ENCODE measurements around the gene NCLN.
"Not testable (repeated sequence)": the region's sequence is repeated elsewhere in the genome, so short reads cannot be mapped to it uniquely, and the experiment has no call there.

Gene NCLN

DNA sequence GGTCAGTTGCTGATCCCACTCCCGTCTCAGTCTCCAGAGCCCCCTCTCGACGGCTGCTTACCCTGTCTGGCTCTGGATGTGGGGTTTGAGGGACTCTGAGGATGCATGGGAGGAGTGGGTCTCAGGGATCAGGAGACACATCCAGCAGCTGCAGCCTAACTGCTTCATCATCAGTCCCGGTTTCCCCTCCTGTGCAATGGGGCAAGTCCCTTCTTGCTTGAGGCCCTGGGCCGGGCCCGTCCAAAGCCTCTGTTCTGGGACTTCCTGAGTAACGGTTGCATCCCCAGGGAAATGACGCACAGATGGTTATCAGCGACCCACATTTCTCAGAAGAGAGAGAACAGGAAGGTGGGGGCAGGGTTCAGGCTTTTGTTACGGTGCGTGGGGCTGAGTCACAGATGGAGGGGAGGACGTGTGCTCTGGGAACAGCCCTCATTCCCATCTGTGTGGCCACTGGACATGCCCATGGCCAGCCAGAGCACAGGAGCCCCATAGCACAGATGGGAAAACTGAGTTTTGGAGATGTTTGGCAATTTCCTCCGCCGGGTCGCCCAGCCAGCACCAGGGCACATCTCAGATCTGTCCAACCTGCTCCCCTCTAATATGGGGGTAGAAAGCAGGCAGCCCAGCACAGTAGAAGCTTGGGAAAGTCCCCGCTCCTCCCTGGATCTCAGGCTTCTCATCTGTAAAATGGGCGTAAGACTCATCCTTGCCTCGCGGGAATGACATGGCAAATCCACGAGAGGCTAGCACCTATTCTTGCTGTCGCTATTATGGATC, 30.6 kb upstream of the NCLN start:
- DNase-seq (ENCODE audit: low read depth): peak; percentile 100

GRCh38 chr19:3157096-3157845, 28.5 kb upstream of the NCLN start:
- no peak for DNase-seq (ENCODE audit: low read depth)

DNA sequence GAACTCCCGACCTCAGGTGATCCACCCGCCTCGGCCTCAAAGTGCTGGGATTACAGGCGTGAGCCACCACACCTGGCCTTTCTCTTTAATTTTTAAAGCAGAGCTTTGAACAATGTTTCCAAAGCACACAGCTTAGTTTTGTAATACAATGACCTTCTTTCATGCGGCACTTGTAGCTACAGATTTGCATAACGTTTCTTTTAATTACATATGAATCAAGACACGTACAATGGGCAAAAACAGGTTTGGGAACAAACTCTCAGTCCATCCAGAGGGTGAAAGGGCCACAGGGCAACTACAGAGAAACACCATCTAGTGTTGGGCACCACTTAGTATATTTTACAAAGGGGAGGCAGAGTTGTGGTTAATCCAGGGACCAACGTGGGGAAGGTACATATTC, 26.2 kb upstream of the NCLN start:
- no peak for DNase-seq (ENCODE audit: low read depth)

DNA sequence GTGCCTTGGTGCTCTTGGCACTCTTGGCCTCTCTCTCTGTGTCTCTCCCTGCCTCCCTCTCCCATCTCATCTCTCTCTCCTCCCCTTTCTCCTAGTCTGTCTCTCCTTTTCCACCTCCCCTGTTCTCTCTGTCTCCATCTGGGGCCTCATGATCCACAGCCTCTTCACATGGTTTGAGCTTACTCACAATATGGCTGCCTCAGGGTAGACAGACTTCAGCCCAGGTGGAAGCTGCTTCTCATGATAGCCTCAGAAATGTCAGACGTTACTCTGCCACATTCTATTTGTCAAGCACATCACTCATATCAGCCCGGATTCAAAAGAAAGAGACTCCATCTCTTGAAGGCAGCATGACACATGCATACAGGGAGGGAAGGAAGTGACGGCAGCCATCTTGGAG, 25.5 kb upstream of the NCLN start:
- DNase-seq (ENCODE audit: low read depth): no peak

GRCh38 chr19:3161453-3161852, 24.3 kb upstream of the NCLN start:
- DNase-seq (ENCODE audit: low read depth): no peak

DNA sequence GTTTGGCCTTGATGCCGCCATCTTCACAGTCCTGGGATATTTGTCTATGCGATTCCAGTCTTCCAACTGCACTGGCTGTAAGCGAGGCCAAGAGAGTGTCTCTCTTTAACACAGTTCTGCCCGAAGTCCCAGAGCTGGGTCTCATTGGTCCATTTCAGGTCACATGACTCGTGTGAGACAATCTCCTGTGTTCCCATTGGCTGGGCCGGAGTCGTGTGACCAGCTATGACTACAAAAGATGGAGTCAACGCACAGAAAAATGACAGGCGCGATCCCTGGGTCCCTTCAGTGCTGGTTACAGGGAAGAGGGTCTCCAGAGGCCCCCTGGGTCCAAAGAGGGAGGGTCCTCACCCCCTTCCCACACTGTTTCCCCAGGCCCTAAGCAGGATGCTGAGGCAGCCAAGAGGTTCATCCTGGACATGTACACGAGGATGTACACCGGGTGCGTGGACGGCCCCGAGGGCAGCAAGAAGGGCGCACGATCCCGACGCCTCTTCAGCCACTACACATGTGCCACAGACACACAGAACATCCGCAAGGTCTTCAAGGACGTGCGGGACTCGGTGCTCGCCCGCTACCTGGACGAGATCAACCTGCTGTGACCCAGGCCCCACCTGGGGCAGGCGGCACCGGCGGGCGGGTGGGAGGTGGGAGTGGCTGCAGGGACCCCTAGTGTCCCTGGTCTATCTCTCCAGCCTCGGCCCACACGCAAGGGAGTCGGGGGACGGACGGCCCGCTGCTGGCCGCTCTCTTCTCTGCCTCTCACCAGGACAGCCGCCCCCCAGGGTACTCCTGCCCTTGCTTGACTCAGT, 23.1 kb upstream of the NCLN start:
- DNase-seq (ENCODE audit: low read depth): no peak

- no peak for DNase-seq (ENCODE audit: low read depth)
These were observed 22.4 kb upstream of the NCLN start for GRCh38 chr19:3163230-3163886.

DNA sequence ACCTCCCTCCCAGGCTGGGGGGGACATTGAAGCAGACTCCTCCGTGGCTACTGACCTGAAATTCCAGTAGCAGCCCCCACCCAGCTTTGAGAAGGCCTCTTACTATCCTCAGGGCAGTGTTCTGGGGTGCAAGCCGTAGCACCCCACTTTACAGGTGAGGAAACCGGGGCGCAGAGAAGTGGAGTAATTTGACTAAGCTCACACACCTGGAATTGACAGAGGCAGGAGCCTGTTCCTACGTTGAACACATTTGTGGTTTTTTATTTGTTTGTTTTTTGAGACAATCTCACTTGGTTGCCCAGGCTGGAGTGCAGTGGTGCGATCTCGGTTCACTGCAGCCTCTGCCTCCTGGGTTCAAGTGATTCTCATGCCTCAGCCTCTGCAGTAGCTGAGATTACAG, 21.8 kb upstream of the NCLN start:
- DNase-seq (ENCODE audit: low read depth): no peak

GRCh38 chr19:3167533-3168272, 18.0 kb upstream of the NCLN start:
- no peak for DNase-seq (ENCODE audit: low read depth)

- no peak for DNase-seq (ENCODE audit: low read depth)
These were observed 13.6 kb upstream of the NCLN start for GRCh38 chr19:3171894-3172672.

GRCh38 chr19:3172673-3173000, 13.1 kb upstream of the NCLN start:
- DNase-seq (ENCODE audit: low read depth): not testable (repeated sequence)

- no peak for DNase-seq (ENCODE audit: low read depth)
These were observed 9.7 kb upstream of the NCLN start for GRCh38 chr19:3175781-3176714.

DNA sequence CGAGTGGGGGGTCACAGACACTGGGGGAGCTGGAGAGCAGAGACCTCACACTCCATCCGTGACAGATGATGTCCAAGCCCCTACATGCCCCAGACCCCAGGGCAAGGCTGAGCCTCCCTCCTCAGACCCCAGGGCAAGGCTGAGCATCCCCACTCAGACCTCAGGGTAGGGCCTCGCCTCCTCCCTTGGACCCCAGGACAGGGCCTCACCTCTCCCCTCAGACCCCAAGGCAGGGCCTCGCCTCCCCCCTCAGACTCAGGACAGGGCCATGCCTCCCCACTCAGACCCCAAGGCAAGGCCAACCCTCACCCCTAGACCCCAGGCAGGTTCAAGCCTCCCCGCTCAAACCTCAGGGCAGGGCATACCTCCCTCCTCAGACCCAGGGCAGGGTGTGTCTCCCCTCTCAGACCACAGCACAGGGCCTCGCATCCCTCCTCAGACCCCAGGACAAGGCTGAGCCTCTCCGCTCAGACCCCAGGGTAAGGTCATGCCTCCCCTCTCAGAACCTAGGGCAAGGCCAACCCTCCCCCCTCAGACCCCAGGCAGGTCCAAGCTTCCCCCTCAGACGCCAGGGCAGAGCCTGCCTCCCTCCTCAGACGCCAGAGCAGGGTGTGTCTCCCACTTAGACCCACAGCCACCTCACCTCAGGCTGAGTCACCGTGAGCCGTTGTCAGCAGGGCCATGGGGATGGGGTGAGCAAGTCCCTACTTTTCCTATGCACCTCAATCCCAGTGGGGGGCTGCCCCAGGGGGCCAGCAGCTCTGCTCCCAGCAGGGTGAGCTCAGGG, 8.8 kb upstream of the NCLN start:
- DNase-seq (ENCODE audit: low read depth): no peak

- no peak for DNase-seq (ENCODE audit: low read depth)
These were observed 7.3 kb upstream of the NCLN start, which contains the start of gene S1PR4 for GRCh38 chr19:3178377-3178972. Gene S1PR4, plus strand, starts transcription at chr19:3178769. Its CDS starts 24 bp downstream, at chr19:3178793.

DNA sequence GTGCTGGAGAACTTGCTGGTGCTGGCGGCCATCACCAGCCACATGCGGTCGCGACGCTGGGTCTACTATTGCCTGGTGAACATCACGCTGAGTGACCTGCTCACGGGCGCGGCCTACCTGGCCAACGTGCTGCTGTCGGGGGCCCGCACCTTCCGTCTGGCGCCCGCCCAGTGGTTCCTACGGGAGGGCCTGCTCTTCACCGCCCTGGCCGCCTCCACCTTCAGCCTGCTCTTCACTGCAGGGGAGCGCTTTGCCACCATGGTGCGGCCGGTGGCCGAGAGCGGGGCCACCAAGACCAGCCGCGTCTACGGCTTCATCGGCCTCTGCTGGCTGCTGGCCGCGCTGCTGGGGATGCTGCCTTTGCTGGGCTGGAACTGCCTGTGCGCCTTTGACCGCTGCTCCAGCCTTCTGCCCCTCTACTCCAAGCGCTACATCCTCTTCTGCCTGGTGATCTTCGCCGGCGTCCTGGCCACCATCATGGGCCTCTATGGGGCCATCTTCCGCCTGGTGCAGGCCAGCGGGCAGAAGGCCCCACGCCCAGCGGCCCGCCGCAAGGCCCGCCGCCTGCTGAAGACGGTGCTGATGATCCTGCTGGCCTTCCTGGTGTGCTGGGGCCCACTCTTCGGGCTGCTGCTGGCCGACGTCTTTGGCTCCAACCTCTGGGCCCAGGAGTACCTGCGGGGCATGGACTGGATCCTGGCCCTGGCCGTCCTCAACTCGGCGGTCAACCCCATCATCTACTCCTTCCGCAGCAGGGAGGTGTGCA, 6.6 kb upstream of the NCLN start:
- no peak for DNase-seq (ENCODE audit: low read depth)

- DNase-seq (ENCODE audit: low read depth): no peak
These were observed 5.9 kb upstream of the NCLN start for GRCh38 chr19:3179739-3180293.

Measured in HS-5 (cell line).